ENCODE data around the gene FYB2.

FYB2 gene

DNA sequence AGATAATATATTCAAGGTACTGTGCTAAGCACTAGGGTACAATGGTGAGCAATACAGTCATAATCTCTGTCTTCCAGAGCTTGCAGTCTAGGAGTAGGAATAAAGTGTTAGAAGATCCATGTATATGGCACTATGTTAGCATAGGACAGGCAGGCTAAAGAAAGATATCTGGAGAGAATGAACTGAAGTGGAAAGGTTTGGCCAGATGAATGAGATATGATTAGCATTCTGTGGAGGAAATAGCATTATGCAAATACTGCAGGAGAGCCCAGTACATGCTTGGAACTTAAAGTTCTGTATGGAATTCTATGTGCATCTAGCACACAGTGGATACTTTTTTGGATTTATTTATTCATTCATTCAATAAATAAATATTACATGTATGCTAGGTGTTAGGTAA, 40.1 kb upstream of the FYB2 start:
- H3K27me3 Mint-ChIP-seq (ENCODE audit: low read depth) = peaks cover 33% of the 10 kb centered on the region
- H3K36me3 Mint-ChIP-seq (ENCODE audit: low read depth) = no peaks in the 10 kb centered on the region
- H3K4me1 Mint-ChIP-seq = no peaks in the 10 kb centered on the region
- TF ChIP-seq, protein P1, sequence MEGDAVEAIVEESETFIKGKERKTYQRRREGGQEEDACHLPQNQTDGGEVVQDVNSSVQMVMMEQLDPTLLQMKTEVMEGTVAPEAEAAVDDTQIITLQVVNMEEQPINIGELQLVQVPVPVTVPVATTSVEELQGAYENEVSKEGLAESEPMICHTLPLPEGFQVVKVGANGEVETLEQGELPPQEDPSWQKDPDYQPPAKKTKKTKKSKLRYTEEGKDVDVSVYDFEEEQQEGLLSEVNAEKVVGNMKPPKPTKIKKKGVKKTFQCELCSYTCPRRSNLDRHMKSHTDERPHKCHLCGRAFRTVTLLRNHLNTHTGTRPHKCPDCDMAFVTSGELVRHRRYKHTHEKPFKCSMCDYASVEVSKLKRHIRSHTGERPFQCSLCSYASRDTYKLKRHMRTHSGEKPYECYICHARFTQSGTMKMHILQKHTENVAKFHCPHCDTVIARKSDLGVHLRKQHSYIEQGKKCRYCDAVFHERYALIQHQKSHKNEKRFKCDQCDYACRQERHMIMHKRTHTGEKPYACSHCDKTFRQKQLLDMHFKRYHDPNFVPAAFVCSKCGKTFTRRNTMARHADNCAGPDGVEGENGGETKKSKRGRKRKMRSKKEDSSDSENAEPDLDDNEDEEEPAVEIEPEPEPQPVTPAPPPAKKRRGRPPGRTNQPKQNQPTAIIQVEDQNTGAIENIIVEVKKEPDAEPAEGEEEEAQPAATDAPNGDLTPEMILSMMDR (IDR thresholded peaks at IDR 0.05; ENCODE audit: unreplicated experiment in 3 of 3) = no peak
- H3K4me3 Mint-ChIP-seq = no peak overlapping the region
- peaks cover 4% of the 10 kb centered on the region for H3K9me3 Mint-ChIP-seq
- H3K27ac Mint-ChIP-seq = no peak overlapping the region

DNA sequence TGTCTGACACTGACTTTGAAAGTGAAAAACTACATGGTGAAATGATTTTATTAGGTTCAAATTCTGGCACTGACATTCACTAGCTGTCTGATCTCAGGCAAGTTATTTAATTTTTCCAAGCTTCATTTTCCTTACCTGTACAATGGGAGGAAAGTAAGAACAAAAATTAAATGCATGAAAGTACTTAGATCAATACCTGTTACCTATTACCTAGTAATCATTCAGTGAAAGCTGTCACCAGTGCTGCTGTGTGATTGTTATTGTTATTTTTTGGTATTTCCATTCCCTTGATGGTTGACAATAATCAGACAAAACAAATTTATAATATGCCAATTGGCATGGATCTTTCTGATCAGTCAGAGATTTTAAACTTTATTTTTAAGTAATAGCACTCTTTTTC, 37.0 kb upstream of the FYB2 start:
- H3K27ac Mint-ChIP-seq = no peak overlapping the region
- H3K27me3 Mint-ChIP-seq (ENCODE audit: low read depth) = peaks cover 46% of the 10 kb centered on the region
- TF ChIP-seq, protein P1 (IDR thresholded peaks at IDR 0.05; ENCODE audit: unreplicated experiment in 3 of 3) = no peak
- no peaks in the 10 kb centered on the region for H3K9me3 Mint-ChIP-seq
- no peak overlapping the region for H3K4me3 Mint-ChIP-seq
- H3K36me3 Mint-ChIP-seq (ENCODE audit: low read depth) = no peaks in the 10 kb centered on the region
- no peaks in the 10 kb centered on the region for H3K4me1 Mint-ChIP-seq

DNA sequence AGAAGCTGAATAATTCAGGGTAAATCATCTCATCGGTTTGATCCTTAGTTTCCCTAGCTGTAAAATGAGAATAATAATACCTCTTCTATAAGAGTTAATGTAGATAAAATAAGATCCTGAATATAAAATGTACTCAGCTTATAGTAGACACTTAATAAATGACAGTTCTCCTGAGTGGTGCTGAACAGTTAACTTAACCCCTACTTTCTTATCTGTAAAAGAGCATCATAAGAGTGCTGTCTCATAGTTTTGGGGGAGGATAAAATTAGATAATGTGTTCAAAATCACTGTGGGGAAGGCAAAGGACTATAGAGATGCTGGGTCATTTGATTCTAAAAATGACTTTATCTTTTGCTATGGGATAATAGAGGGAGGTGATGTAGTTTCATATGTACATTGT, 36.0 kb upstream of the FYB2 start:
- Mint-ChIP-seq H3K9me3 (no peaks in the 10 kb centered on the region), H3K4me3 (no peak overlapping the region), H3K27ac (no peak overlapping the region), H3K4me1 (no peaks in the 10 kb centered on the region), H3K36me3 (ENCODE audit: low read depth) (no peaks in the 10 kb centered on the region), H3K27me3 (ENCODE audit: low read depth) (peaks cover 44% of the 10 kb centered on the region)
- TF ChIP-seq, protein P1 (IDR thresholded peaks at IDR 0.05; ENCODE audit: unreplicated experiment in 3 of 3) = no peak

DNA sequence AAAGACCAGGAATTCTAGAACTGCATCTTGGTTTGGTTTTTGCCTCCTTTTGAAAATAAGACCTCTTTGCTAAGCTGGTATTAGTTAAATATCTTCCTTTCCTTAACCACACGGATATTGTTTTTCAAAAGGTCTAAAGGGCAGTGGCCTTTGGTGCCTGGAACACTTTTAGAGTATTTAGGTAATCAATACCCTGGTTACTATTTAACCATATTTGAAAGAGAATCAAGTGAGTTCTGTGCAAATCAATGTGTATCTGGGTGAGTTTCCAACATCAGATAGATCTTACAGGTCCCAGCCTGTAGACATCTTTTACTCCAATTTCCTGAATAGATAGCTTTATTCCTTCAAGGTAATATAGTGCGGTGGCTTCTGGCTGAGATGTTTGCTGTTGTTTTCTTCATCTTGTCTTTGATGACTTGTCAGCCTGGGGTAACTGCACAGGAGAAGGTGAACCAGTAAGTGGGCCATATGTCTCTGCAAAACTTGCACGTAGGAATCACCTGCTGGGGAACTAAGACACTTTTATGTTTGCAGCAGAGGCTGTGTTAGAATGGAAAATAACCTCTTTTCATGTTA, 35.4 kb upstream of the FYB2 start, which contains the start of gene C8A:
Gene C8A, plus strand, starts transcription at position 277 of the 579 bp plus-strand sequence. Its CDS starts 105 bp downstream, at position 382.
- no peaks in the 10 kb centered on the region for H3K9me3 Mint-ChIP-seq
- H3K27ac Mint-ChIP-seq = no peak within 1 kb of the TSS
- no peak within 1 kb of the TSS for H3K4me3 Mint-ChIP-seq
- no peaks in the 10 kb centered on the region for H3K4me1 Mint-ChIP-seq
- TF ChIP-seq, protein P1 (IDR thresholded peaks at IDR 0.05; ENCODE audit: unreplicated experiment in 3 of 3) = no peak
- H3K27me3 Mint-ChIP-seq (ENCODE audit: low read depth) = peaks cover 47% of the 10 kb centered on the region
- no peaks in the 10 kb centered on the region for H3K36me3 Mint-ChIP-seq (ENCODE audit: low read depth)

DNA sequence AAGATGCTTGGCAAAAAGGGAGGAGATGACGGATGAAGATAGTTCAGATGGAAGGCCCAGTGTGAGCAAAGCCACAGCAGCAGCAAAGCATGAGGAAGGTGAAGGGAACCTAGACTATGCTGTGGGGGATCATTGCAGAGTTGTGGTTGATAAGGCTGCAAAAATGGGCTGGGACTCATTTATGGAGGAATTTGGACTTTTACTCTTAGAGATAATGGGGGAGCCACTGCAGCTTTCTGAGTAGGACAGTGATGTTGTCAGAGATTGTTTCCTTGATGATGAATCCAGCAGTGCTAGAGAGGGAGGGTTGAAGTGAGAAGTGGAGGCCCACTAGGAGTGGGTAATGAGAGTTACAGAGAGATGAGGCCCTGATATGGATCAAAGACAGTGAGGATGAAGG, 33.3 kb upstream of the FYB2 start:
- no peaks in the 10 kb centered on the region for H3K4me1 Mint-ChIP-seq
- H3K27me3 Mint-ChIP-seq (ENCODE audit: low read depth) = peaks cover 56% of the 10 kb centered on the region
- no peak overlapping the region for H3K27ac Mint-ChIP-seq
- TF ChIP-seq, protein P1 (IDR thresholded peaks at IDR 0.05; ENCODE audit: unreplicated experiment in 3 of 3) = no peak
- H3K36me3 Mint-ChIP-seq (ENCODE audit: low read depth) = no peaks in the 10 kb centered on the region
- H3K4me3 Mint-ChIP-seq = no peak overlapping the region
- no peaks in the 10 kb centered on the region for H3K9me3 Mint-ChIP-seq

DNA sequence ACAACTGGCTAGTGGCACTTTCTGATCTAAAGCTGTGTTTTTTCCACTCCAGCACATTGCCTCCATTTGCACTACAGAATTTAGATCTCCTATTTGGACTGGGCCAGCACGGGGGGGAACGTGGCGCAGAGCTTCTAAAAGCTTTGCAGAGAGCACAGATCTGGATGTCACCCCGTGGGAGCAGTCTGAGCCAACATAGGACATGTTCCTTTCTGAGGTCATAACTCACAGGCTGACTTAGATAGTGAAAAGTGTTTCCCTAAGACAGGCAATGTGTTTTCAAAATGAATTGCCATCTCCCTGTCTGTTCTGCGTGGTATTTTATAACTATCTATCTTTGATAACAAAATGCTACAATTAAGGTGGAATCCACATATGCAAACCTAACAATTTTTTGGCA, 31.7 kb upstream of the FYB2 start:
- Mint-ChIP-seq H3K36me3 (ENCODE audit: low read depth) (no peaks in the 10 kb centered on the region), H3K4me1 (no peaks in the 10 kb centered on the region), H3K27me3 (ENCODE audit: low read depth) (peaks cover 56% of the 10 kb centered on the region), H3K9me3 (no peaks in the 10 kb centered on the region), H3K27ac (no peak overlapping the region), H3K4me3 (no peak overlapping the region)
- TF ChIP-seq, protein P1 (IDR thresholded peaks at IDR 0.05; ENCODE audit: unreplicated experiment in 3 of 3) = no peak
